ENCODE results near the gene CNNM4.

The CNNM4 gene

GRCh38 chr2:96806468-96807126 is 45.9 kb downstream of the CNNM4 start:
- no peak for DNase-seq (ENCODE audit: low read depth)
- H3K4me3 ChIP-seq (ENCODE audit: low read depth, low read length) = no peak overlapping the region
- TF ChIP-seq CTCF (IDR thresholded peaks at IDR 0.05; ENCODE audit: low read depth, low read length, missing control alignments) = no peak

DNA sequence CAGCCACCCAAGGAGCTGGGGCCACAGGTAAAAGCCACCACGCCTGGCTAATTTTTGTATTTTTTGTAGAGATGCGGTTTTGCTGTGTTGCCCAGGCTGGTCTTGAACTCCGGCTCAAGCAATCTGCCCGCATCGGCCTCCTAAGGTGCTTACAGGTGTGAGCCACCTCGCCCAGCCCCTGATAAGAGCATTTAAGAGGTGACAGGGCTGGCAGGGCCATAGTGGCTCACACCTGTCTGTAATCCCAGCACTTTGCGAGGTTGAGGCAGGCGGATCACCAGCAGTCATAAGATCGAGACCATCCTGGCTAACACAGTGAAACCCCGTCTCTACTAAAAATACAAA is 46.4 kb downstream of the CNNM4 start:
- no peak for TF ChIP-seq CTCF (IDR thresholded peaks at IDR 0.05; ENCODE audit: low read depth, low read length, missing control alignments)
- H3K4me3 ChIP-seq (ENCODE audit: low read depth, low read length) = no peak overlapping the region
- DNase-seq (ENCODE audit: low read depth) = no peak

DNA sequence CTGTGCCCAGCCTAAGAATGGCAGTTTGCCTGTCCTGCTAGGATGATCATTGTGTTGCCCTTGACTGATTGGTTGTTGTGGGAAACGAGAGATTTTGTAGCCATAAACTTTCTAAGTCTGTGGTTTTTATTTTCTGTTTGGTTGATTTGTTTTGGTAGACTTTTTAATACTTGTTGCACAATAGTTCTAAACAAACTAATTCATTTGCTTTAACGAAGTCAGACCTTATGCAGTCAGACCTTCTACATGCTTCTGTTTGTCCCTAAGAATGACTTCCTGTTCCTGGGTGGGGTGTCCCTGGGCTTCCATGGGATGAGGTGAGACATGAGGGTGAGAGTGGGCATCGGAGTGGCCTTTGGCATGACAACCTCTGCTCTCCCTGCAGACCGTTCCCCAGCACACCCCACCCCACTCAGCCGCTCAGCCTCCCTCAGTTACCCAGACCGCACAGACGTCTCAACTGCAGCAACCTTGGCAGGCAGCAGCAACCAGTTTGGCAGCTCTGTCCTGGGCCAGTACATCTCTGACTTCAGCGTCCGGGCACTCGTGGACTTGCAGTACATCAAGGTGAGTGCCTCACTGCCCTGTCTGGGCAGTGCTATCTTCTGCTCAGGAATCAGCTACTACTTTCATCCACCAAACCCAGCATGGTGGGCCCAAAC is 47.6 kb downstream of the CNNM4 start:
- no peak for TF ChIP-seq CTCF (IDR thresholded peaks at IDR 0.05; ENCODE audit: low read depth, low read length, missing control alignments)
- DNase-seq (ENCODE audit: low read depth) = no peak
- H3K4me3 ChIP-seq (ENCODE audit: low read depth, low read length) = no peak overlapping the region

- no peak for DNase-seq (ENCODE audit: low read depth)
- no peak for TF ChIP-seq CTCF (IDR thresholded peaks at IDR 0.05; ENCODE audit: low read depth, low read length, missing control alignments)
- H3K4me3 ChIP-seq (ENCODE audit: low read depth, low read length) = no peak overlapping the region
Observed at GRCh38 chr2:96809216-96809882, 48.6 kb downstream of the CNNM4 start.

DNA sequence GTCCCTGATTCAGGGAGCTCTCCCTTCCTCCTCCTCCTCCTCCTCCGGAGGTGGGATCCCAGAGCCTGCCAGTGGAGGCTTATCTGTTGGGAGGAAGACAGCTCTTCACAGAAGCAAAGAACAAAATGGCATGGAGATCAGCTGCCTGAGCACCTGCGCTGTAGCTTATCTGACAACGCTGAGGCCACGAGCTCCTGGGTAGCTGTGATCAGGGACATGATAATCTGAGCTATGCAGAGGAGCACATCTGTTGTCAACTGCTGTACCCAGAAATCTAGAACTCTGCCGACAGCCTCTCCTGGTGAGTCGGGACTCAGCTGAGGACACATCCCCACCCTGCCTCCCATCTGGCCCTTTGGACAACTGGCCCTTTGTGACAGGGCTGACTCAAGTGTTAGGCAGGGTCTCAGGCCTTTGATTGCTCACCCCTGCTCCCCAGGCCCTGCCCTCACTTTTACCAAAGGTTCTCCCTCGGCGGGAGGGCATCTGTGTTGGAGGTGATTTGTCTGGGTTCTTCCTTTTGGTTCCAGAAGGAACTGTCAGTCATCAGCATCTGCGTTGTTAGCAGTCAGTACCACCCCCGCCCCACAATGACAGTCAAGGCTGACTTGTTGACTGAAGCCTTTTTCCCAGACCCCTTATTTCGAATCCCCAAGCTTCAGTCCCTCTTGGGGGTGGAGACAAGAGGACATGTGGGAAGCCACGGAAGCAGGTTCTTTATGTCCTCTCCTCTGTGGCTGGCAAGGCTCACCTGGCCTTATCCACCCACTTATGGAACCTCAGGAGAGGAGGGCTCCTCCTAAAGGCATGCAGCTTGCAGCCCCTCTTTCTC is 49.5 kb downstream of the CNNM4 start:
- TF ChIP-seq CTCF (IDR thresholded peaks at IDR 0.05; ENCODE audit: low read depth, low read length, missing control alignments) = no peak
- no peak overlapping the region for H3K4me3 ChIP-seq (ENCODE audit: low read depth, low read length)
- no peak for DNase-seq (ENCODE audit: low read depth)

GRCh38 chr2:96810783-96811192 is 50.1 kb downstream of the CNNM4 start:
- H3K4me3 ChIP-seq (ENCODE audit: low read depth, low read length) = no peak overlapping the region
- no peak for TF ChIP-seq CTCF (IDR thresholded peaks at IDR 0.05; ENCODE audit: low read depth, low read length, missing control alignments)
- DNase-seq (ENCODE audit: low read depth) = no peak
